GM12891 (cell line): ENCODE data around the gene NLRP5.

Source experiments
- PAX5 ChIP-seq: IDR thresholded peaks from 2 replicates; pipeline ENCODE4 v1.6.1; 2011; ENCODE audit warnings: low read length, moderate library complexity, mild to moderate bottlenecking; ENCODE audit not compliant: insufficient read depth, severe bottlenecking
- POLR2A ChIP-seq: IDR thresholded peaks from 2 replicates; pipeline ENCODE4 v1.6.1; 2011; ENCODE audit warnings: low read depth, low read length, control low read depth
- POLR2AphosphoS5 ChIP-seq: IDR thresholded peaks from 2 replicates; pipeline ENCODE4 v1.6.1; 2011; ENCODE audit warnings: low read depth, low read length, control low read depth
- POU2F2 ChIP-seq: IDR thresholded peaks from 2 replicates; pipeline ENCODE4 v1.6.1; 2011; ENCODE audit warnings: low read depth, mild to moderate bottlenecking, control low read depth, low read length, moderate library complexity
- SPI1 ChIP-seq: IDR thresholded peaks from 2 replicates; pipeline ENCODE4 v1.6.1; 2011; ENCODE audit warnings: low read depth, low read length, control low read depth
- TAF1 ChIP-seq: IDR thresholded peaks from 2 replicates; pipeline ENCODE4 v1.6.1; 2011; ENCODE audit warnings: low read depth, low read length, control low read depth

- TF ChIP-seq POLR2A (no peak), TAF1 (no peak), POLR2AphosphoS5 (no peak), SPI1 (no peak), PAX5 (no peak), POU2F2 (no peak)
Observed at GRCh38 chr19:55962186-55962585, 24.4 kb upstream of the NLRP5 start.
